HepG2 (cell line): ENCODE data around the gene PIK3CB. TPM values are rescaled to one million over a fixed set of nuclear protein-coding genes. Genes with fewer than 3 reads are reported as not detected.

ENCODE experiments used
- HMGA1 ChIP-seq: sonication (generic); formaldehyde crosslinking; conservative IDR thresholded peaks from 2 replicates; pipeline ENCODE4 v1.4.0; 2020; ENCODE audit warnings: missing genetic modification reagents
- ISX ChIP-seq: sonication (generic); formaldehyde crosslinking; conservative IDR thresholded peaks from 2 replicates; pipeline ENCODE4 v1.5.0; 2020; ENCODE audit warnings: missing genetic modification reagents
- KAT2B ChIP-seq: fragments of 150-350 bp; IDR thresholded peaks from 2 replicates; pipeline ENCODE4 v1.6.1; 2014; ENCODE audit warnings: low read depth, low read length, borderline replicate concordance
- MAFG ChIP-seq: sonication (generic); formaldehyde crosslinking; IDR thresholded peaks from 2 replicates; pipeline ENCODE4 v1.5.1; 2020; ENCODE audit warnings: mild to moderate bottlenecking, missing genetic modification reagents
- MBD4 ChIP-seq: IDR thresholded peaks from 2 replicates; pipeline ENCODE4 v1.6.1; 2012; ENCODE audit warnings: low read length, inconsistent platforms, borderline replicate concordance
- MBNL3 ChIP-seq: fragments of 250-450 bp; sonication (Bioruptor Pico); conservative IDR thresholded peaks from 2 replicates; pipeline ENCODE4 v1.8.0; 2022; ENCODE audit warnings: mild to moderate bottlenecking, inconsistent platforms
- NCOA2 ChIP-seq: sonication (generic); formaldehyde crosslinking; IDR thresholded peaks from 2 replicates; pipeline ENCODE4 v1.8.0; 2022; ENCODE audit warnings: inconsistent platforms
- PRDM10 ChIP-seq: sonication (generic); formaldehyde crosslinking; IDR thresholded peaks from 2 replicates; pipeline ENCODE4 v1.4.0; 2020; ENCODE audit warnings: low read depth, missing genetic modification reagents
- SP4 ChIP-seq: sonication (generic); formaldehyde crosslinking; IDR thresholded peaks from 2 replicates; pipeline ENCODE4 v1.8.1; 2023; ENCODE audit warnings: mild to moderate bottlenecking, missing genetic modification reagents
- ZBTB20 ChIP-seq: sonication (generic); formaldehyde crosslinking; IDR thresholded peaks from 2 replicates; pipeline ENCODE4 v1.8.1; 2023; ENCODE audit warnings: missing genetic modification reagents, low read depth, mild to moderate bottlenecking, borderline replicate concordance
- ZBTB4 ChIP-seq: sonication (generic); formaldehyde crosslinking; IDR thresholded peaks from 2 replicates; pipeline ENCODE4 v1.4.0; 2020; ENCODE audit warnings: missing genetic modification reagents, mild to moderate bottlenecking, borderline replicate concordance
- ZFYVE20 ChIP-seq: sonication (generic); formaldehyde crosslinking; IDR thresholded peaks from 2 replicates; pipeline ENCODE4 v1.8.0; 2023; ENCODE audit warnings: low read depth, mild to moderate bottlenecking, moderate library complexity, missing genetic modification reagents, borderline replicate concordance
- ZNF274 ChIP-seq: sonication (generic); formaldehyde crosslinking; IDR thresholded peaks from 2 replicates; pipeline ENCODE4 v1.5.1; 2020; ENCODE audit warnings: mild to moderate bottlenecking, missing genetic modification reagents
- ZNF276 ChIP-seq: sonication (generic); formaldehyde crosslinking; IDR thresholded peaks from 2 replicates; pipeline ENCODE4 v1.4.0; 2020; ENCODE audit warnings: mild to moderate bottlenecking, low read depth, missing genetic modification reagents
- ZNF350 ChIP-seq: sonication (generic); formaldehyde crosslinking; IDR thresholded peaks from 2 replicates; pipeline ENCODE4 v1.4.0; 2020; ENCODE audit warnings: mild to moderate bottlenecking, low read depth, missing genetic modification reagents, borderline replicate concordance
- polyA plus RNA-seq, 8 experiments: library from polyadenylated mRNA; depleted of rRNA in 3 of 8; stranded (reverse) in 7 of 8; unstranded in 1 of 8; fragments of >200 nt; fragmentation: Illumina TruSeq in 4 of 8; extraction: Trizol in 4 of 8; gene quantifications; 2 replicates each; pipeline versions ENCODE4 v1.2.1 to v1.2.3, GENCODE V29; 2011 to 2016; ENCODE audit warnings: low read depth in 4 of 8, missing spikeins in 1 of 8, mixed read lengths in 1 of 8; ENCODE audit not compliant: insufficient read depth in 1 of 8
- total RNA-seq, 5 experiments: library from RNA; depleted of rRNA; stranded (reverse); fragments of >200 nt; fragmentation: Illumina TruSeq; extraction: Trizol; gene quantifications; 2 replicates each; pipeline ENCODE4 v1.2.3, GENCODE V29; 2016; ENCODE audit warnings: low read depth in 1 of 5

The PIK3CB gene
- total and polyA plus RNA-seq, 2 of the 13 experiments (the other 11 are each of a cell fraction or from before 2014, with no cell fraction given), result 6.6 to 18.7 TPM

GRCh38 chr3:138849222-138849940, 14.7 kb upstream of the PIK3CB start (continued):
- TF ChIP-seq ZNF276 (CRISPR knock-in tag), result no peak
- no peak for TF ChIP-seq ZBTB20 (CRISPR knock-in tag)
- no peak for TF ChIP-seq ZBTB4
- no peak for TF ChIP-seq MBD4
- no peak for TF ChIP-seq ZFYVE20 (CRISPR knock-in tag)
- TF ChIP-seq MBNL3, result no peak
- TF ChIP-seq ISX, result no peak
- no peak for TF ChIP-seq ZNF274 (CRISPR knock-in tag)
- no peak for TF ChIP-seq NCOA2
- TF ChIP-seq MAFG, result no peak
- no peak for TF ChIP-seq KAT2B
- no peak for TF ChIP-seq SP4
- no peak for TF ChIP-seq HMGA1 (CRISPR knock-in tag)
- TF ChIP-seq PRDM10 (CRISPR knock-in tag), result no peak
- TF ChIP-seq ZNF350, result no peak
